Subcutaneous abdominal adipose tissue (tissue), 5 donors: ENCODE data around the gene IL1A.
"Not testable (repeated sequence)": the region's sequence is repeated elsewhere in the genome, so short reads cannot be mapped to it uniquely, and the experiment has no call there.

Experiments
- H3K27ac ChIP-seq: one replicate; pipeline ENCODE4 v1.7.0; 2013; ENCODE audit warnings: low read depth, mild to moderate bottlenecking, inconsistent platforms, low read length, moderate library complexity
- H3K27me3 ChIP-seq, 5 donors: one replicate each; pipeline ENCODE4 v1.7.0; 2013; ENCODE audit warnings: low read length in 5 of 5, inconsistent platforms in 1 of 5; ENCODE audit not compliant: control insufficient read depth in 5 of 5, insufficient read depth in 4 of 5
- H3K36me3 ChIP-seq, 5 donors: one replicate each; pipeline ENCODE4 v1.7.0; 2013; ENCODE audit warnings: low read length in 5 of 5; ENCODE audit not compliant: control insufficient read depth in 5 of 5, insufficient read depth in 5 of 5
- H3K4me1 ChIP-seq, 5 donors: one replicate each; pipeline ENCODE4 v1.7.0; 2013; ENCODE audit warnings: low read length in 5 of 5, mild to moderate bottlenecking in 3 of 5, moderate library complexity in 1 of 5; ENCODE audit not compliant: control insufficient read depth in 5 of 5, insufficient read depth in 5 of 5
- H3K4me3 ChIP-seq, 5 donors: one replicate each; pipeline ENCODE4 v1.7.0; 2013; ENCODE audit warnings: low read length in 5 of 5, low read depth in 1 of 5
- H3K9ac ChIP-seq, 5 donors: one replicate each; pipeline ENCODE4 v1.7.0; 2013; ENCODE audit warnings: low read length in 5 of 5, mild to moderate bottlenecking in 4 of 5, moderate library complexity in 3 of 5
- H3K9me3 ChIP-seq, 5 donors: one replicate each; pipeline ENCODE4 v1.7.0; 2013; ENCODE audit warnings: low read length in 5 of 5; ENCODE audit not compliant: control insufficient read depth in 5 of 5
- donor health status: healthy.
- donor health status: healthy.
- donor health status: healthy.
- donor health status: healthy.
- donor health status: healthy.

Gene IL1A

DNA sequence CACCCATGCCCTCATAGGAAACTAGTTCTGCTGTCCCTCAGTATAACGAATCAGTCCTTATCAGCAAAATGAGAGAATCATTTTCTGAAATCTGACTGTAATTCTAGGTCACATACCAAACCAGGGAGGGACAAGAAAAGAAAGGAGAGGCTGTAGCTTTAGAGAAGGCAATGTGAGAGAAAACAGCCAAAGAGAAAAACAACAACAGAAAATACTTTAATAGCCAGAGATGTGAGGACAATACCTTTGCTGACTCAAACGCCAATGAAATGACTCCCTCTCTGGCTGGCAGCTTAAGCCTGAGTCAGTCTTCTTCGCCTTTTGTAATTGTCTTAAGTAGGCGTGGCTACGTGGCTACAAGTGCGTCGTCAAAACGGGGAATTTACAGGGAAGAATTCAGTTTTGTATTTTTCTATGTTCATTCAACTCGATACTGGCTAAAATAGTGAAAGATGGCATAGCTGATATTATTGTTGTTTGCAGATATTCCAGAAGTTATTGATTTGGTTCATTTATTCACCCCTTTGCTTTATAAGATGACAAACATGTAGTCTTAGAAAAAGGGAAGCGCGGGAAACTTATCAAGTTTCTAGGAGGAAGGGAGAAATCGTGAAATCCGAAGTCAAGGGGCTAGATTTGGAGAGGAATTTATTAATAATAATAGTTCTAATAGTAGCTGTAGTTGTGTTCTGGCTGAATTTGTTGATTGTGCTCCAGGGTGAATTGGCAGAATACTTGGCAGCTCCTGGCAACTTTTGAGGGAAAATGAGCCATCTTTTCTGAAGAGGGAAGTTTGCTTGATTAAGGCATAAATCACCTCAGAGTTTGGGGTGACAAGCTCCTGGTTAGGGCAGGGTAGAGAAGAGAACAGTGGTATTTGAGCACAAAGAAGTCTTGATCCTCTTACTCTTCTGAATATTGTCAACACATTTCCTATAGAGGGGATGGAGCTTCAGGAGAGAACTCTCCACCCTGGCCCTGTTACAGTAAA is at the start of gene IL1A:
IL1A (minus strand) TSS at position 295 of the 991 bp plus-strand sequence. CDS start 723 bp downstream, outside the sequence.
- H3K27ac ChIP-seq = no peak within 1 kb of the TSS
- H3K9ac ChIP-seq = no peak within 1 kb of the TSS
- H3K9me3 ChIP-seq = no peaks in the 10 kb centered on the region
- H3K27me3 ChIP-seq = no peaks in the 10 kb centered on the region
- H3K4me1 ChIP-seq = peaks cover 0 to 14% (median 5%) of the 10 kb centered on the region in 5 donors
- peak within 1 kb of the TSS in 1 of 5 donors; percentile 7 for H3K4me3 ChIP-seq
- H3K36me3 ChIP-seq = no peaks in the 10 kb centered on the region

DNA sequence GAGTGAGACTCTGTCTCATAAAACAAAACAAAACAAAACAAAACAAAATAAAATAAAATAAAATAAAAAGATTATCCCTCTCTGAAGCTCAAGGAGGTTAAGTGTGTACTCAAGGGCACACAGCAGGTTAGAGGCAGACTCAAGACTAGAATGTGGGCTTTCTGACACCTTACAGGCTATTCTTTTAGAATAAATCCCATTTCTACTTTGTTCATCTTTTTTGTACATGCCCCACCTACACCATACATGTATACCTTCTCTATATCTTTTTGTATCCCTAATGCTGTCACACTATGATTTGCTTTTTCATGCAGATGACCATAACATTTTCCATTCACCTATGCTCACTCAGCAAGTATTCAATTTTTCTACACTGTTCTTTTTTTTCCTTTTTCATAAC is 49.7 kb upstream of the IL1A start:
- H3K27ac ChIP-seq = no peak overlapping the region
- H3K27me3 ChIP-seq = no peaks in the 10 kb centered on the region
- no peak overlapping the region for H3K4me3 ChIP-seq
- H3K9ac ChIP-seq = no peak overlapping the region
- H3K36me3 ChIP-seq = no peaks in the 10 kb centered on the region
- H3K9me3 ChIP-seq = no peaks in the 10 kb centered on the region
- peaks cover 6 to 43% (median 33%) of the 10 kb centered on the region in 5 donors for H3K4me1 ChIP-seq

- peaks cover 6 to 43% (median 33%) of the 10 kb centered on the region in 5 donors for H3K4me1 ChIP-seq
- not testable (repeated sequence) for H3K27ac ChIP-seq, H3K9ac ChIP-seq, H3K4me3 ChIP-seq, H3K9me3 ChIP-seq, H3K36me3 ChIP-seq, H3K27me3 ChIP-seq
Observed at GRCh38 chr2:112833639-112833931, 49.3 kb upstream of the IL1A start.

DNA sequence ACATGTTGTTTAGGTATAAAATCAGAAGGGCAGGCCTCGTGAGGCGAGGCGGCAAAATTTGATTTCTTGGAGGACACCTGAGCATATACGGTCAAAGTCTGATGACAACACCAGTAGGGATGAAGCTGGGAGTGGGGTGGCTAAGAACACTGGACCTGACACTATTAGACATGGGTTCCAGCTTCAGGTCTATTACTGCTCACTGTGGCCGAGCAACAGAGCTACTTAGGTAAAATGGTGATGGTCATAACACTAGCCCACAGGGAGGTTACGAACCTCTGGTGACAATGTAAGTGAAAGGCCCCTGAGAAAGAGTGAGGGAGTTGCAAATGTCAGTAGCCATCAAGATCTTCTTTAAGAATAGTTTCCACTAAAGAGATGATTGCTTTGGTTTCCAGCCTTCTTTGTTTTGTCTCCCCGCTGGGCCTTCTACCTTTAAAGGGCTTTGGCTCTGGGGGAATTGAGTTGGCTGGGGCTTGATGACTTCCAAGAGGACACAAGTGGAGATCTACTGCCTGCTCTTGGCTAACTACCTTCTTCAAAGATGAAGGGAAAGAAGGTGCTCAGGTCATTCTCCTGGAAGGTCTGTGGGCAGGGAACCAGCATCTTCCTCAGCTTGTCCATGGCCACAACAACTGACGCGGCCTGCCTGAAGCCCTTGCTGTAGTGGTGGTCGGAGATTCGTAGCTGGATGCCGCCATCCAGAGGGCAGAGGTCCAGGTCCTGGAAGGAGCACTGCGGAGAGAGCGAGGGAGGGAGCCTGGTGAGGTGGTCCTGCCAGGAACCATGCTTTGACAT is 48.7 kb upstream of the IL1A start:
- Histone ChIP-seq H3K4me3 (no peak overlapping the region), H3K9ac (no peak overlapping the region), H3K9me3 (no peaks in the 10 kb centered on the region), H3K27ac (no peak overlapping the region), H3K4me1 (peaks cover 6 to 43% (median 33%) of the 10 kb centered on the region in 5 donors), H3K36me3 (no peaks in the 10 kb centered on the region), H3K27me3 (no peaks in the 10 kb centered on the region)

GRCh38 chr2:112831946-112832840 is 47.9 kb upstream of the IL1A start:
- no peaks in the 10 kb centered on the region for H3K9me3 ChIP-seq
- H3K4me3 ChIP-seq = no peak overlapping the region
- H3K4me1 ChIP-seq = peaks cover 6 to 42% (median 33%) of the 10 kb centered on the region in 5 donors
- H3K9ac ChIP-seq = no peak overlapping the region
- no peak overlapping the region for H3K27ac ChIP-seq
- no peaks in the 10 kb centered on the region for H3K36me3 ChIP-seq
- H3K27me3 ChIP-seq = no peaks in the 10 kb centered on the region

DNA sequence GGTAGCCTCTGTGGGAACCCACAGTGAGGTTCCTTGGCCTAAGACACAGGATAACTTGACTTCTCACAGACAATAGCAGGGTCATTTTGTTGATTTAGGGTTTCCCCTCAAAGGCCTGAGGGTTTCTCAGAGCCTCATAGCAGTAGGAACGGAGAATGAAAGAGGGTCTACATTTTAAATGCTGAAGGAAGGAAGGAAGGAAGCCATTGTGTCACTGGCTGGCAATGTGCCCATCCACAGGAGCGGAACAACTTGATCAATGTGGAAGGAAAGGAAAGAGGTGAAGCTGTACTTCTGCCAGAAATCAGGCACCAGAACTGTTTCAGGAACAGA is 47.2 kb upstream of the IL1A start:
- H3K27me3 ChIP-seq = no peaks in the 10 kb centered on the region
- H3K36me3 ChIP-seq = no peaks in the 10 kb centered on the region
- H3K4me1 ChIP-seq = peaks cover 4 to 35% (median 29%) of the 10 kb centered on the region in 5 donors
- no peaks in the 10 kb centered on the region for H3K9me3 ChIP-seq
- H3K27ac ChIP-seq = no peak overlapping the region
- no peak overlapping the region for H3K9ac ChIP-seq
- no peak overlapping the region for H3K4me3 ChIP-seq

GRCh38 chr2:112830682-112831512 is 46.6 kb upstream of the IL1A start:
- Histone ChIP-seq H3K27me3 (no peaks in the 10 kb centered on the region), H3K36me3 (no peaks in the 10 kb centered on the region), H3K9me3 (no peaks in the 10 kb centered on the region)

DNA sequence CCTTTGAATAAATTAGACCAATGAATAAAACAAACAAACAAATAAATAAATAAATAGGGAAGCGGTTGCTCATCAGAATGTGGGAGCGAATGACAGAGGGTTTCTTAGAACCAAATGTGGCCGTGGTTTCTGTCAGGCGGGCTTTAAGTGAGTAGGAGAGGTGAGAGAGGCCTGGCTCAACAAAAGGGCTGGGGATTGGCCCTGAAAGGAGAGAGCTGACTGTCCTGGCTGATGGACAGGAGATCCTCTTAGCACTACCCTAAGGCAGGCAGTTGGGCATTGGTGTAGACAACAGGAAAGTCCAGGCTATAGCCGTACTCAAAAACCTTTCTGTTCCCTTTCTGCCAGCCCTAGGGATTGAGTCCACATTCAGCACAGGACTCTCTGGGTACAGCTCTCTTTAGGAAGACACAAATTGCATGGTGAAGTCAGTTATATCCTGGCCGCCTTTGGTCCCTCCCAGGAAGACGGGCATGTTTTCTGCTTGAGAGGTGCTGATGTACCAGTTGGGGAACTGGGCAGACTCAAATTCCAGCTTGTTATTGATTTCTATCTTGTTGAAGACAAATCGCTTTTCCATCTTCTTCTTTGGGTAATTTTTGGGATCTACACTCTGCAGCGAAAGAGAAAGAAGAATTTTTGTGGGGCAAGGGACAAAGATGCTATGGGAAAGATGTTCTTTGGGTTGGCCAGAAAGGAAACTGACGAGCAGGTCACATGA is 45.8 kb upstream of the IL1A start:
- Histone ChIP-seq H3K27ac (no peak overlapping the region), H3K4me1 (peaks cover 4 to 22% (median 15%) of the 10 kb centered on the region in 5 donors), H3K9me3 (no peaks in the 10 kb centered on the region), H3K36me3 (no peaks in the 10 kb centered on the region), H3K4me3 (no peak overlapping the region), H3K9ac (no peak overlapping the region), H3K27me3 (no peaks in the 10 kb centered on the region)

More at GRCh38 chr2:112830682-112831512, 46.6 kb upstream of the IL1A start:
- Histone ChIP-seq H3K27ac (no peak overlapping the region), H3K9ac (no peak overlapping the region), H3K4me3 (no peak overlapping the region), H3K4me1 (peaks cover 4 to 29% (median 23%) of the 10 kb centered on the region in 5 donors)
